ENCODE results near the gene LGR6.
A peak's percentile ranks its signal among the peaks of the same experiment; 100 is the strongest.
"Not testable (repeated sequence)": the region's sequence is repeated elsewhere in the genome, so short reads cannot be mapped to it uniquely, and the experiment has no call there.

Gene LGR6

DNA sequence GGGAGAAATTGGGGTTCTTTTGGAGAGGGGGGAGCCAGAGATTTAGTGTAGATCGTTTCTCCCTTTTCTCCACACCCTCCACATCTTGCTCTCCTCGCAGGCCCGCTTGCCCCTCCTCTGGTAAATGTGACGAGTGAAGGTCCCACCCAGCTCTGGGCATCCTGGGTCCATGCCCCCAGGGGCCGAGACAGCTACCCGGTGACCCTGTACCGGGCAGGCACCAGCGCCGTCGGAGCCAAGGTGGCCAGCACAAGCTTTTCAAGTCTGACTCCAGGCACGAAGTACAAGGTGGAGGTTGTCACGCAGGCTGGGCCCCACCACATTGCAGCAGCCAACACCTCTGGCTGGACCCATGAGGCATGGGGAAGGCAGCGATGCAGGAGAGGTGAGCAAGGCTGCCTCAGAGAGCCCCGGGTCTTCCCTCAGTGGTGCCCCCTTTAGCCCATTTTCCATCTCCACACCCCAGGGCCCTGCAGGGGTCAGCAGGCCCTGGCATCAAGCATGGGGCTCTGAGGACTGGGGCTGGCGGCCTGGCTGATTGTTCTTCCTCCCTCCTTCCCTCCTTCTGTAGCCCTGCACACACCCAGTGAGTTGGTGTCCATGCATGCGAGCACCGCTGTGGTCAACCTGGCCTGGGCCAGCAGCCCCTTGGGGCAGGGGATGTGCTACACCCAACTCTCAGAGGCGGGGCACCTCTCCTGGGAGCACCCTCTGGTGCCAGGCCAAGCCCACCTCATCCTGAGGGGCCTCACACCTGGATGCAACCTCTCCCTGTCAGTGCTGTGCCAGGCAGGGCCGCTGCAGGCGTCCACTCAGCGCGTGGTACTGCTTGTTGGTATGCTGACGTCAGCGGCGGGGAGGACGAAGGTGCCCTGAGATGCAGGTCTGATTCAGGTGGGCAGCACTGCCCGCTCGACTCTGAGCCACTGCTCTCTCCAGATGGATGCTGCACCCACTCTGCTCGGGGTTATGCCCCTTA lies 16.4 kb upstream of the LGR6 start:
- no peak for DNase-seq

DNA sequence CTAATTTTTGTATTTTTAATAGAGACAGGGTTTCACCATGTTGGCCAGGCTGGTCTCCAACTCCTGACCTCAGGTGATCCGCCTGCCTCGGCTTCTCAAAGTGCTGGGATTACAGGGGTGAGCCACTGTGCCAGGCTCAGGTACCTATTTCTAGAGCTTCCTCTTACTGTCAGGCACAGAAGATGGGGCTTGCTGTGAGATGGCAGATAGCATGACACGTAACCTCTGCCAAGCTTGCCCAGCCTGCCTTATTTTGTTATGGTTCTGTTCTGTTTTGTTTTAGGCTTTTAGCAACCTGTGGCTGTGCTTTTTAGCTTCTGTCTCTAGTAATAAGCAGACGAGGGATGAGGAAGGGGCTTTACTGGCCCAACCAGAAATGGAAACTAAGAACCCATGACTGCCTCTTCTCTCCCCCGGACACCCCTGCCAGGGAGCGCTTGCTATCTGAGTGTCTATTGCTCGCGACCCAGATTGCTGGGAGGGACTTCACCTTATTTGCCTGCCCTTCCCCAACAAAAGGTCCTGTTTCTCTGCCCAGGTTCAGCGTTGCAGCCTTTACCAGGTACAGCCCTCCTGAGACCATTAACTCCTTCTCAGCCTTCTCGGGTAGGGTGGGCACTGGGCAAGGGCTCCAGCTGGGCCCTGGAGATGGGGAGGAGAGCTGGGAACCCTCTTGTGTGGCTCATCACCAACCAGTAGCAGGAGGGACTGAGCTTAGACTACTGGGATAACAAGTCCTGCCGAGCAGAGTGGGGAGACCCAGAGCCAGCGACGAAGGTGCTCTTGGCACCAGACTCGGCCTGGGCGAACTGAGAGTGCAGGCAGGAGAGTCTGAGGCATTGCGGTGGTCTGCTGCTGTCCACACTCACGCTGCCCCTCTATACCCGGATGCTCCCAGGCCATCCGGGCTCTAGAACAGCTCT lies 13.5 kb upstream of the LGR6 start:
- no peak for DNase-seq

DNA sequence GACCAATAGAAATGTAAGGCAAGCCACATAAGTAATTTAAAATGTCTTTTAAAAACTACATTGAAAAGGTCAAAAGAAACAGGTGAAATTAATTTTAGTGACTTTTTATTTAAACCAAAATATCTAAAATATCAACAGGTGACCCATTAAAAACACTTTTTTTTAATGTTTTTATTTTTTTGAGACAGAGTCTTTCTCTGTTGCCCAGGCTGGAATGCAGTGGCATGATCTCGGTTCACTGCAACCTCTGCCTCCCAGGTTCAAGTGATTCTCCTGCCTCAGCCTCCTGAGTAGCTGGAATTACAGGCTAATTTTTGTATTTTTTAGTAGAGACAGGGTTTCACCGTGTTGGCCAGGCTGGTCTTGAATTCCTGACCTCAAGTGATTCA lies 12.9 kb upstream of the LGR6 start:
- DNase-seq: not testable (repeated sequence)

DNA sequence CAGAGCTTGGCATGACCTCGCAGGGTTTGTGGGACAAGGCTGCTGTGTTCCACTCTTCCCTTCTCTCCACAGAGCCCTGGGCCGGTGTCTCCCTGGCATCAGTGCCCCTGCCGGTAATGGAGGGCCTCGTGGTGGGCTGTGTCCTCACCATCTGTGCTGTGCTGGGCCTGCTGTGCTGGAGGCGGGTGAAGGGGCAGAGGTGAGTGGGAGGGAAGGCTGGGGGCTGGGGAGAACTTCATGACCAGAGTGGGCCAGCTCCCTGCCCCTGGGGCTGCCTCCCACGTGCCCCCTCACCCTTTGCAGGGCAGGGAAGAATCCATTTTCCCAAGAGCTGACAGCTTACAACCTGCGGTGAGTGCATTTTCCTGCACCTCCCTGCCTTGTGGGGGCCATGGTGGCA lies 12.0 kb upstream of the LGR6 start:
- DNase-seq: no peak

DNA sequence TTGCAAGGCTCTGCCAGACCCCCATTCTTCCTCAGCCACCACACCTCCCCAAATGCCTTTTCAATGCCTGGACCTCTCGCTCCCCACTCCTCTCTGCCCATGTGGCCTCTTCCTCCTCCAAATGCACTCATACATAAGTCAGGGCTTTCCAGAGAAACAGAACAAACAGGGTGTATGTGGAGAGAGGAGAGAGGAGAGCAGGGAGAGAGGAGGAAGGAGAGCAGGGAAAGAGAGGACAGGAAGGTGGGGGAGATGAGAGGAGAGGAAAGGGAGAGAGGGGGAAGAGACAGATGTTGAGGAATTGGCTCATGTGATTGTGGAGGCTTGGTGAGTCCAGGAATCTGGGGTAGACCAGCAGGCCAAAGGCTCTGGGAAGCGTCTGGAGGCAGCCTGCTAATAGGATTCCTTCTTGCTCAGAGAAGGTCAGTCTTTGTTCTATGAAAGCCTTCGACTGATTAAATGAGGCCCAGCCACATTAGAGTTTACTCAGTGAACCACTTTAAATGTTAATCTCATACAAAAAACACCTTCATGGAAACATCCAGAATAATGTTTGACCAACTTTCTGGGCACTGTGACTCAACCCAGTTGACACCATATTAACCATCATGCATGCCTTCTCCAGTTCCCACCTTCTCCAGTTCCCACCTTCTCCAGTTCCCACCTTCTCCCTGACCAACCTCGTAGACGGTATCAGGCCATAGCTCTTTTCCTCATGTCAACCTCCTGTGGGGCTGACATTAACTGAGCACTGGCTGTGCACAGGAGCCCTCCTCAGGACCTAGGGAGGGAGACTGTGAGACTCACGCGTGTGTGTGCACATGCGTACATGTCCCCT lies 11.3 kb upstream of the LGR6 start:
- no peak for DNase-seq

DNA sequence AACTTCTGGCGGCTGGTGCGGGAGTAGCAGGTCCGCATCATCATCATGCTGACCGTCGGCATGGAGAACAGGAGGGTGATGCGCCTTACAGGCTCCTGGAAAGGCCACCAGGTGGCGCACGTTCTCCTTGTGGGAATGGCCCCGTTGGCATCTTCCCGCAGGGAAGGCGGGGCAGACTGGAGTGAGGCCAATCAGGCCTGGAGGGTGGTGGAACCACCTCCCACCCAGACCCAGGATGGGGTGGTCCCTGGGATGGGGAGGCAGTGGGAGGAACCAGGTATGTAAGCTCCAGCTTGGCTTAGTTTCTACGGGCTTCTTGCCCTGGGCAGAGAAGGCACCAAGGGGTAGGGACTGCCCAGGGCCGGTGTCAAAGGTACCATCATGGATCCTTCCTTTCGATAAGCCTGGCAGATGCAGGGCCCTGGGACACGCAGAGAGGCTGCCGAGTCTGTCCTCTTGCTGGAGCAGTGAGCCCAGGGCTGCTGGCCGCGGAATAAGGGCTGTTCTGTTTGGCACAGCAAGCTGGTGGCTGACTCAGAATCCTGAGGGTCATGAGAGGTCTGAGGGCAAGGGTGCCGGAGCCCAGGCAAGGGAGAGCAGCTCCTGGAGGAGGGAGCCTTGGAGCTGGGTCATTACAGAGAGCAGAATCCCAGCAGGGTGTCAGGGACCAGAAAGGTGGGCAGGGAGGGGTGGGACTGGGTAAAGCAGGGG lies 8.7 kb upstream of the LGR6 start:
- DNase-seq: peak; percentile 85

DNA sequence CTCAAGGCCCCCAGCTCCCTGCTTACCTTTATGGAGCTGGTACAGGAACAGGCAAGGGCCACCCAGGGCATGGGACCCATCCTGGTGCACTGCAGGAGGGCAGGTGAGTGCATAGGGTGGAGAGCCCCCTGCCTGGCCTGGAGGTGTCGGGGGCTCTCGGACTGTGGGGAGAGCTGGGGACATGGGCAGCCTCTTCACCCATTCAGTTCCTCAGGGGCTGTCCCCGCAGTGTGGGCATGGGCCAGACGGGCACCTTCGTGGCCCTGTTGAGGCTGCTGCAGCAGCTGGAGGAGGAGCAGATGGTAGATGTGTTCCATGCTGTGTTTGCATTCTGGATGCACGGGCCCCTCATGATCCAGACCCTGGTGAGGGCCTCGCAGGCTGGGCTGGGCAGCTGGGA lies 7.3 kb upstream of the LGR6 start:
- DNase-seq: no peak

DNA sequence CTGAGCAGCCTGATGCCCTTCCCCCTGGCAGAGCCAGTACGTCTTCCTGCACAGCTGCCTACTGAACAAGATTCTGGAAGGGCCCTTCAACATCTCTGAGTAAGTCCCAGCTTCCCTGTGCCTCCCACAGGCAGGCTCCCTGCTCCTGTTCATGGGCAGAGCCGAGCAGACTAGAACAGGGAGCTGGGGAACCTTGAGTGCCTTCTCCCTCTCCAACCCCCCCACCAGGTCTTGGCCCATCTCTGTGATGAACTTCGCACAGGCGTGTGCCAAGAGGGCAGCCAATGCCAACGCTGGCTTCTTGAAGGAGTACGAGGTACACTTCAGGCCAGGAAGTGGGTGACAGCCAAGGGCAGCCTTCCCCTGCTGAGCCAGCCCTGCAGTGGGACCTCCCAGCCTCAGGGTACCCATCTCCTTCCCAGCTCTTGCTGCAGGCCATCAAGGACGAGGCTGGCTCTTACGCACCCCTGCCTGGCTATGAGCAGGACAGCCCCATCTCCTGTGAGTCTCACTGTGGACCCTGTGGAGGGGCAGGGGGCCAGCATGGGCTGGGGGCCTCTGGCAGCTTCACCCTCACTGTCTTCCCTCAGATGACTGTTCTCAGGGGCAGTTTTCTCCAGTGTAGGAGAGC lies 6.4 kb upstream of the LGR6 start:
- DNase-seq: no peak

DNA sequence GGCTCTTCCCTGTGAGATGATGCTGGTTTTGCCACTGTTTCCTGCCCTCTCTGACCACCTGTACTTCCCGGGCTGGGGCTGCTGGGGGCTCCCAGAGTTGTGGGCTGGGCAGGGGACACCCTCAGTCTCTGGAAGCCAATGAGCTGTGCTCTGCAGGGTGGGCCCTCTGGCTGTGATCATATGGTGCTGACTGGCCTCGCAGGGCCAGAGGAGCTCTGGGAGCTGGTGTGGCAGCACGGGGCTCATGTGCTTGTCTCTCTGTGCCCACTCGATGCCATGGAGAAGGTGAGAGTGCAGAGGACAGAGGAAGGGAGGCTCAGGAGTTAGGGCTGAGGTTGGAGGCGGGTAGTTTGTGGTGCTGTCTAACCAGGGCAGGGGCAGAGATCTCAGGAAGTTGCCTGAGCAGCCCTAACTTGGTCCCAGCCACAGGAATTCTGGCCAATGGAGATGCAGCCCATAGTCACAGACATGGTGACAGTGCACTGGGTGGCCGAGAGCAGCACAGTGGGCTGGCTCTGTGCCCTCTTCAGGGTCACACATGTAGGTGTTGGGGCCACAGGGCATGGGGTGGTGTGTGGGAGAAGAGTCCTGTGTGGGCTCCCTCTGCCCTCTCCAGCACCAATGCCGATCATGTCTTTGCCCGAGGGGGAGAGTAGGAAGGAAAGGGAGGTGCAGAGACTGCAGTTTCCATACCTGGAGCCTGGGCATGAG lies 5.7 kb upstream of the LGR6 start:
- no peak for DNase-seq

DNA sequence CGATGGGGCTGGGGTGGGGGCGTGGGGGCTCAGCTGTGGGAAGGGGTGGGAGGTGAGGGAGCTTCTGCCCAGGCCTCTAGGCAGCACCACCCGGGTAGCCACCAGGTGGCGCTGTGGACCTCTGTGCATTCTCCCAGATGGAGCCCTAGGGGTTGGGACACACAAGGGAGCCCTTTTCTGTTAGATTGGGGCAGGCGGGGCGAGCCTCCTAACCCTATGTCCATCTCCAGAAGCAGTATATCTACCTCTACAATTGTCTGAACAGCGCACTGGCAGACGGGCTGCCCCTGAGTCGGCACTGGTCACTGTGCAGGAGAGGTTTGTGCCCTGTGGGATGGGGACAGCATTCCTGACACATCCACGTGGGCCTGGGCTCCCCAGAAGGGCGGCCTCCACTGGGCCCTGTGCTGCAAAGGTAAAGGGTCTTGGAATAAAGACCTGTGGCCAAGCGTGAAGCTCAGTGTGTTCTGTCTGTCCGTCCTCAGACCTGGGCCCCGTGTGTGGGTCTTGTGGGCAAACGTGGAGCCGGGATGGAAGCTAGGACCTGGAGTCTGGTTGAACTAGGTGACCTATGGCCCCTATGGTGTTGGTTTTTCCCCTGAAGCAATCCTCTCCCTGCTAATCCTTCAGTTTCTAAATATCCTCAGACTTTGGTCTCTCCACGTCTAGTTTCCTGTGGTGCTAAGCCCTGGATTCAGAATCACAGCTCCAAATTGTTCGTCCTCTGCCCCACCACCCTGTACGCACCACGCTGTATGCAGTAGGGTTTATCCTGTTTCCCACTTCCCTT lies 4.4 kb upstream of the LGR6 start:
- DNase-seq: peak; percentile 86 to 87

DNA sequence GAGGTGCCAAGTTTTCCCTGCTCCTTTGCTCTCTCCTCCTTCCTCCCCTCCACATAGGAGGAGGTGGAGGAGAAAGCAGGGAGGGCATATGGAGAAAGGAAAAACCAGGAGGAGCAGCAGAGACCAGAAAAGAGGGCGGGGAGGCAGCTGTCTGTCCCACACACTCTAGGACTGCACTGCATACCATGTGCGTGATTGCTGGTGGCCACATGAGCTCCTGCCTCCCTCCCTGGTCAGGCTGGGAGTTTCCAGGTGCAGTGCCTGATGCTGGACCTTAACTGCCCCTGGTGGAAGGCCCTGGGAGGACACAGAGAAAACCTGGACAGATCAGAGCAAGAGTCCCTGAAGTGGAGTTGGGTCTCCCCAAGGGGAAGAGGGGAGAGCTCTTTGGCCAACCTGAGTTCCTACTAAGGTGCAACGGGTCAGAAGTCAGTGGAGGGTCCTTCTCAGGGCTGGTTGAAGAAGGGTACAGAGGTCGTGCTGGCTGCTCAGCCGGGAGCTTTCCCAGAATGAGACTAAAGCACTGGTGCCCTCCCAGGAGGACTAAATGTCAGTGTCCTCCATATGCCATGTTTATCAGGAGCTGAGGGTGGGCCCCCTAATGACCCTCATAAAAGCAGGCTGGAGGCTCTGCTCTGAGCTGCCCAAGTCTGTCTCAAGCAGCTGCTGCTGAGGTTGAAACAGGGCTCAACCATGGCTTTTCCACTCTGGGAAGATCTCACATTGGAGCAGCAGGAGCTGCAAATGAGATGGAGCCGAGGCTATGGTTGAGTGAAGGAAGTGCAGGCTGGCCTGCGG lies 3.5 kb upstream of the LGR6 start:
- no peak for DNase-seq

DNA sequence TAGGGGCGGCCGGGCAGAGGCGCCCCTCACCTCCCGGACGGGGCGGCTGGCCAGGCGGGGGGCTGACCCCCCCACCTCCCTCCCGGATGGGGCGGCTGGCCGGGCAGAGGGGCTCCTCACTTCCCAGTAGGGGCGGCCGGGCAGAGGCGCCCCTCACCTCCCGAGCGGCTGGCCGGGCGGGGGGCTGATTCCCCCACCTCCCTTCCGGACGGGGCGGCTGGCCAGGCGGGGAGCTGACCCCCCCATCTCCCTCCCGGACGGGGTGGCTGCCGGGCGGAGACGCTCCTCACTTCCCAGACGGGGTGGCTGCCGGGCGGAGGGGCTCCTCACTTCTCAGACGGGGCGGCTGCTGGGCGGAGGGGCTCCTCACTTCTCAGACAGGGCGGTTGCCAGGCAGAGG lies 2.2 kb upstream of the LGR6 start:
- not testable (repeated sequence) for DNase-seq

DNA sequence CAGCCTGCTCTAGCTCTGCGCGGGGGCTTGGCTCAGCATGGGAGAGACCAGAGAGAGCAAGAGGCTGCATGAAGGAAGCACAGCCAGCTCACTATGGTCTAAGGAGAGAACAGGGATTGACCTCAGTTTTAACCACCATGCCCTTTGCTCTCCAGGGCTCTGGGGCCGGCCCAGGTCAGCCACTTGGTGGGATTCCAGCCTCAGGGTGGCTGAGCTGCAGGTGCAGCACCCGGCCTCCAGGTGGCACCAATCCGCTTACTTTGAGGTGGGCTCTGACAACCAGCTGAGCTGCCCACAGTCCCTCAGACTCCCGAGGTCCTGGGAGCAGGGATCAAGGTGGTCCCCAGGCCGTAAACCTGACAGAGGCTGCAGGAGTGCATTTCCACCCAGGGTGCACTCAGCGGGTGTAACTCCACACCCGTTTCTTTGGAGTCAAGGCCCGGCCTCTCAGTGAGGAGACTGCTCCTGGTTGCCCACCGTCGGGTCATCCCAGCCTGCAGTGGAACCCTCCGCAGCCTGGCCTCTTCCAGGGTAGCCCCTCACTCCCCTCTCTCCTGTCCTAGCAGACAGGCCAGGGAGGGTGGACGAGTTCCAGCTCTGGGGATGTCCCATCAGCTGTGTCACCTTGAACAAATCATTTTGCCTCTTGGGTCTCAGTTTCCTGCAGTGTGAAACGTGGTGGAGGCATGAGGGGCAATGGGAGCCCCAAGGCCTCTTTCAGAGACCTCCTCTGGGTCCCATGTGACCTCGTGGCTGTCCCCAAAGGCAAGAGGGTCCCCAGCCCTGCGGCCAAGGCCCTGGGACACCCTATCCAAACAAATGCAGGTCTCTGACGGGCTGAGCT lies 607 bp upstream of the LGR6 start:
- peak; percentile 72 to 76 for DNase-seq

DNA sequence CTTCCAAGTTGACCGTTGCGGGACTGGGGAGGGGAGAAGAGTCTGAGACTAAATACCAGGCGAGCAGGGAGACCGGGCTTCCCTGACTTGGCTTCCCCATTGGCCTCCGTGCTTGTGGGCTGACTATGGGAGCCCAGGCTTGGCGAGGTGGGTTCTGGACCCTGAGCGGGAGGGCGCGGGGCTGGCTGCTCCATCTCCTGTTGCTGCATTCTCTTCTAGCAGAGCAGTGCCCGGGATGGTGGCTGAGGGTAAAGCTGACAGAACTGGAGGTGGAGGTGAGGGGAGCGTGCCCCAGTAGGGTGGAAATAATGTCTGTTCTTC lies 689 bp downstream of the LGR6 start:
- no peak for DNase-seq

DNA sequence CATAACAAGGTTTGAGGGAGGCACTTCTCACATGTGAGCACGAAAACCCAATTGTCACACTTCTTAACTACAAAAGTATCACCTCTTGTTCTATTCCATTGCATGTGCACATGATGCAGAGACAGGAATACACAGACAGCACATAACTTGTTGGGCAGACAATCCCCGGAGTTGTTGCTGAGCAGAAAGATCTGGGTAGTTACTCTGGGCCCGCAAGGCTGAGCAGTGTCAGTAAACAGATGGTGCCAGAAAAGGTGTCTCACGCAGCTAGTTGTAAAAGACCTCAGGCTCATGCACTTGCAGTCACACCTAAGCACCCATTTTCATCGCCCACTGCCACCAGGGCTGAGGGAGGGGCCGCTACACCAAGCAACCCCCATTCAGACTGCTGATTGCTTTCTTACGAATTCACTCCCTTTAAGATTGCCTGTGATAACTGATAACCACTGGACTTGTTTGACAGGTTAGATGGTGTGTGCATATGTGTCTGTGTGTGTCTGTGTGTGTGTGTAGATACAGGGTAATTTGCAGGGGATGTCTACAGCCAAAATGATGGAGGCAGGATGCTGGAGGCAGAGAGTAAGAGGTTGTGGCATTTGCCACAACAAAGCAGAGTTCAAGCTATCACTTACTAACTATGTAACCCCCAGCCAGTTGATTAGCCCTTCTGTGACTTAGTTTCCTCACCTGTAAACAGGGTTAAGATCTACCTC lies 4.2 kb downstream of the LGR6 start:
- no peak for DNase-seq

DNA sequence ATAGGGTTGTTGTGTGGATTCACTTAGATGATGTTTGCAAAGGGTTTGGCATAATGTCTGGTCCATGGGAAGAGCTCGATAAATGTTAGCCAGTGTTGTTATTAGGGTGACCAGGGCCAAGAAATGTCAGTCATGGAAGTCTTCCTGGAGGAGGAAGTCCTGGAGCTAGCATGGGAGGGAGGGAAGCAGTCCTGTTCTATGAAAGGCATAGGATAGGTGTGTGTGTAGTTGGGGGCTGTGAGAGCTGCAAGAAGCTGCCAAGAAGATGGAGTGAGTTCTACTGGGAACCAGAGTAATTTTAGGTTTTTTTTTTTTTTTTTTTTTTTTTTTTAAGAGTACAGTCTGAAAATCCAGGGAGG lies 4.7 kb downstream of the LGR6 start:
- no peak for DNase-seq

DNA sequence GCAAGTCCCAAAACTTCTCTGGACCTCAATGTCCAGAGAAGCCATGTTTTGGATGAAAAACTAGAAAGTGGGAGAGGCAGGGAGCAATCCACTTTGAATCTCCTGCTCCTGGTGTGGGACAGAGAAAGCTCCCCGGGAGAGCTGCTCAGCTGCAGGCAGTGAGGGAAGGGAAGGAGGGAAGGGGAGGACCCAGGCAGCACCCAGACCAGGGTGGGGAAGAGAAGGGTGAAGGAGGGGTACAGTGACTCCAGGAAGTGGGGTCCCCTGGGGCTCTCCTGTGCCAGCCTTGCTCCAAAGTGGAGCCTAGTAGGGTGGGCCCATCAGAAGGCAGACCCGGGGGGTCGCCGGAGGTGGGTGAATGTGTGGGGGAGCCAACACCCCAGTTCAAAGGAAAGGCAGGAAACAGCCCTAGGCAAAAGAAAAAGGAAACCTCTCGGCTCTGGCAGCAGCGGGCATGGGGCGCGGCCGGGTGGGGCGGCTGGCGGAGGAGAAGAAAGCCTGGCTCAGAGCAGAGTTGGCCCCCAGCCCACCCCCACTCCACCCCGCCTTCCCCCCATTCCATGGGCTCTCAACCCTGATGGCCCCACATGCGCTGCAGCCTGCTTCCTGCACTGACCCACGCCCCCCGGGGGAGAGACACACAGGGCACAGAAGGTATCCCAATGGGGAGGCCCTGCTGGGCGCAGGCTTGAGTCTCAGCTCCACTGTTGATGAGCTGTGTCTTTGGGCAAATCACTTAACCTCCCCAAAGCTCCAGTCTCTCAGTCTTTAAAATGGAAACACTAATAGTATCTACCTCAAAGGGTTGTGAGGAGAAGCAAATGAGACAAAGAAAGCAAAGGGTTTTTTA lies 5.7 kb downstream of the LGR6 start:
- no peak for DNase-seq
